Osteoblast (primary cell): Measurements from ENCODE around the gene GRB10. TPM values are rescaled to one million over a fixed set of nuclear protein-coding genes. Genes with fewer than 3 reads are reported as not detected.

Source experiments
- DNase-seq: peaks from one replicate; pipeline ENCODE4 v3.0.0; 2011; ENCODE audit warnings: low spot score, mixed read lengths; ENCODE audit not compliant: insufficient read length; ENCODE audit errors: missing footprints
- H2AFZ ChIP-seq: 2 replicates; pipeline ENCODE4 v1.6.0; 2011; ENCODE audit warnings: mild to moderate bottlenecking, low read length
- H3K27ac ChIP-seq: 2 replicates; pipeline ENCODE4 v1.5.1; 2011; ENCODE audit warnings: mild to moderate bottlenecking, low read depth, low read length, moderate library complexity
- H3K27me3 ChIP-seq: 2 replicates; pipeline ENCODE4 v1.6.0; 2012; ENCODE audit warnings: mild to moderate bottlenecking, control low read depth, inconsistent platforms, low read length, moderate library complexity; ENCODE audit not compliant: insufficient read depth
- H3K36me3 ChIP-seq: 2 replicates; pipeline ENCODE4 v1.5.1; 2011; ENCODE audit warnings: mild to moderate bottlenecking, low read length, control low read depth, moderate library complexity; ENCODE audit not compliant: insufficient read depth
- H3K4me1 ChIP-seq: 2 replicates; pipeline ENCODE4 v1.5.1; 2011; ENCODE audit warnings: mild to moderate bottlenecking, low read length, control low read depth, moderate library complexity; ENCODE audit not compliant: insufficient read depth
- H3K4me2 ChIP-seq: 2 replicates; pipeline ENCODE4 v1.6.0; 2011; ENCODE audit warnings: mild to moderate bottlenecking, low read length; ENCODE audit not compliant: insufficient read depth
- H3K4me3 ChIP-seq: fragments of 200-600 bp; sonication (generic); 3 replicates; pipeline ENCODE4 v1.5.1; 2012; ENCODE audit warnings: mild to moderate bottlenecking, low read length, inconsistent platforms; ENCODE audit not compliant: insufficient read depth
- H3K79me2 ChIP-seq: 2 replicates; pipeline ENCODE4 v1.6.0; 2012; ENCODE audit warnings: mild to moderate bottlenecking, low read length, control low read depth, inconsistent platforms; ENCODE audit not compliant: insufficient read depth
- H3K9me3 ChIP-seq: 2 replicates; pipeline ENCODE4 v1.5.1; 2011; ENCODE audit warnings: low read depth, low read length, control low read depth
- H4K20me1 ChIP-seq: 2 replicates; pipeline ENCODE4 v1.6.0; 2012; ENCODE audit warnings: mild to moderate bottlenecking, low read length, control low read depth; ENCODE audit not compliant: insufficient read depth
- total RNA-seq: library from RNA; depleted of rRNA; stranded (reverse); fragments of >200 nt; gene quantifications from 2 replicates; pipeline ENCODE4 v1.2.3, GENCODE V29; 2012
- TF ChIP-seq, protein P1 (sequence below): IDR thresholded peaks from 2 replicates; pipeline ENCODE4 v1.5.1; 2011; ENCODE audit warnings: mild to moderate bottlenecking, low read depth, low read length, moderate library complexity; ENCODE audit errors: extremely low read depth

GRB10 gene
- total RNA-seq, 1 donor: 62.6 TPM

DNA sequence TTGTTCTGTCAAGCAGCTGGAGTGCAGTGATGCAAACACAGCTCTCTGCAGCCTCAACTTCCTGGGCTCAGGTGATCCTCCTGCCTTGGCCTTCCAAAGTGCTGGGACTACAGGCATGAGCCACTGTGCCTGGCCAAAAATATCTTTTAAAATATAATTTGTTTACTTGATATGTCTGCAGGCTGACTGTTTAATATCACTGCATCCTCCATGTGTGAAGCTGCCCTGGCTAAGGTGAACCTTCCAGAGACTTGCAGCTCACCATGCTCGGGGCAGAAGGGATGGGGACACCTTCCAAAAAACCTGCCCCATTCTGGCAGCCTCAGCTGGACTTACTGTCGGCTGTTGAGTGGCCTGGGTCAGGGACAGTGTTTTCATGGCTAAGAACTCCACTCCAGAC is 159.9 kb downstream of the GRB10 start:
- Histone ChIP-seq H3K9me3 (no peaks in the 10 kb centered on the region), H3K4me3 (no peak overlapping the region), H4K20me1 (peaks cover 6% of the 10 kb centered on the region), H3K36me3 (no peaks in the 10 kb centered on the region), H3K79me2 (peaks cover 2% of the 10 kb centered on the region), H3K4me1 (no peaks in the 10 kb centered on the region), H3K27me3 (no peaks in the 10 kb centered on the region), H3K4me2 (no peak overlapping the region), H3K27ac (no peak overlapping the region), H2AFZ (no peak overlapping the region)
- TF ChIP-seq, protein P1, sequence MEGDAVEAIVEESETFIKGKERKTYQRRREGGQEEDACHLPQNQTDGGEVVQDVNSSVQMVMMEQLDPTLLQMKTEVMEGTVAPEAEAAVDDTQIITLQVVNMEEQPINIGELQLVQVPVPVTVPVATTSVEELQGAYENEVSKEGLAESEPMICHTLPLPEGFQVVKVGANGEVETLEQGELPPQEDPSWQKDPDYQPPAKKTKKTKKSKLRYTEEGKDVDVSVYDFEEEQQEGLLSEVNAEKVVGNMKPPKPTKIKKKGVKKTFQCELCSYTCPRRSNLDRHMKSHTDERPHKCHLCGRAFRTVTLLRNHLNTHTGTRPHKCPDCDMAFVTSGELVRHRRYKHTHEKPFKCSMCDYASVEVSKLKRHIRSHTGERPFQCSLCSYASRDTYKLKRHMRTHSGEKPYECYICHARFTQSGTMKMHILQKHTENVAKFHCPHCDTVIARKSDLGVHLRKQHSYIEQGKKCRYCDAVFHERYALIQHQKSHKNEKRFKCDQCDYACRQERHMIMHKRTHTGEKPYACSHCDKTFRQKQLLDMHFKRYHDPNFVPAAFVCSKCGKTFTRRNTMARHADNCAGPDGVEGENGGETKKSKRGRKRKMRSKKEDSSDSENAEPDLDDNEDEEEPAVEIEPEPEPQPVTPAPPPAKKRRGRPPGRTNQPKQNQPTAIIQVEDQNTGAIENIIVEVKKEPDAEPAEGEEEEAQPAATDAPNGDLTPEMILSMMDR: no peak
- no peak for DNase-seq

DNA sequence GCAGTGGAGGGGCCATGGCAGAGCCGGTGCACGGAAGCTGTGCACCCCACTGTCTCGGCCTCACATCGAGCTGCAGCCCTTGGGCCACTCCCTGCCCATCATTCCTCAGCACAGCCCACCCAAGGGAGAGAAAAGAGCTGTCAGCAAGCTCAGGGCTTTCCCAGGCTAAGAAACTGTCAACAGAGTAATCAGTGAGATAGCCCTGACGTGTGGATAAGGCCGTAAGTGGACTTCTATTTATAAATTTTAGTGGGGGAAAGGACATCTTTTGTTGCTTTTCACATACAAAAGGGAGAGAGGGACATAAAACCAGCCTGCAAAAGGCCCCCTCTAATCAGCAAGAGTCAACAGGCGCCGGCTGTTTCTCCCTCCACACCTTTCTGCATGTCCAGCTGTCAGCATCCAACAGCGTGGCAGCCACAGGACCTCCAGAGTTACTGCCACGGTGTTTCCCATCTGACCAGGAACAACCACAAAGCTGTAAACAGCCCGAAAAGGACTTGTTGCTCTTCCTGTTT is 160.7 kb downstream of the GRB10 start:
- DNase-seq: no peak
- no peak overlapping the region for H3K4me2 ChIP-seq
- TF ChIP-seq, protein P1: no peak
- no peak overlapping the region for H3K4me3 ChIP-seq
- no peak overlapping the region for H2AFZ ChIP-seq
- H3K27ac ChIP-seq: no peak overlapping the region
- H3K9me3 ChIP-seq: no peaks in the 10 kb centered on the region
- no peaks in the 10 kb centered on the region for H3K4me1 ChIP-seq
- peaks cover 2% of the 10 kb centered on the region for H3K79me2 ChIP-seq
- H4K20me1 ChIP-seq: no peaks in the 10 kb centered on the region
- H3K36me3 ChIP-seq: peaks cover 4% of the 10 kb centered on the region
- H3K27me3 ChIP-seq: no peaks in the 10 kb centered on the region

DNA sequence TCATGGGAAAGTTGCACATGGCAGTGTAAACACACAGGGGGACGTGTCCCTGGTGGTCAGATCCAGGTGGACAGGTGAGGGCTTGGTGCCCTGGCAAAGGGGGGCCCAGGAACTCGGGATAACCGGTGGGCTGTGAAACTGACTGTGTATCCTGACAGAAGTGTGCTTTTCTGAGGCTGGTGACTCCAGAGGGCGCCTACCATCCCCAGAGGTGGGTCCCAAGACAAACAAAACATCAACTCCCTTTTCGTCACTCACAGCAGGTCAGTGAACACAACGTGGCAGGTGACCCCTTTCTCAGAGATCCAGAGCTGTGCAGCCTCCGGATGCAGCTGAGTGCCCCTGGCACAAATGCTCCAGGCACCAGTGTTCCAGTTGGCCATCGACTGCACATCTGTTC is 161.5 kb downstream of the GRB10 start:
- Histone ChIP-seq H3K27ac (no peak overlapping the region), H3K4me2 (no peak overlapping the region), H4K20me1 (no peaks in the 10 kb centered on the region), H3K79me2 (peaks cover 2% of the 10 kb centered on the region), H2AFZ (no peak overlapping the region), H3K36me3 (peaks cover 10% of the 10 kb centered on the region), H3K9me3 (no peaks in the 10 kb centered on the region), H3K27me3 (no peaks in the 10 kb centered on the region), H3K4me3 (no peak overlapping the region), H3K4me1 (no peaks in the 10 kb centered on the region)
- DNase-seq: no peak
- TF ChIP-seq, protein P1: no peak

DNA sequence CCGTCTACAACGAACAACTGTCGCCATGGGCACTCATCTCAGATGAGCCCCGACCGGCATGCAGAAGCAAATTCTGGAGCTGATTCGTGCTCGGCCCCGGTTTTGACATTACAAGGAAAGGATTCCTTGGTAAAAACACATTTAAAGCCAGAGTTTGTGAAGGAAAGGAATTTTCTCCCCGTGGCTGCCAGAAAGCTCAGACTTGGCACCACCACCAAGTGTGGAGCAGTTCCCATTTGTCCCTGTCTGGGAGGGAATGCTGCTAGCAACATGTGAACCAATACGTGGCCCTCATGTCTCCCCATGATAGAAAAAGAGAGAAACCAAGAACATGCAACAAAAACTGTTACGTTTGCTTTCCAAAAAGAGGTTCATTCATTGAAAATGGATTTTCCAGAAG is 162.3 kb downstream of the GRB10 start:
- H4K20me1 ChIP-seq: no peaks in the 10 kb centered on the region
- DNase-seq: no peak

More for the DNA sequence above, 162.3 kb downstream of the GRB10 start:
- Histone ChIP-seq H3K9me3 (no peaks in the 10 kb centered on the region), H3K4me3 (no peak overlapping the region), H3K4me1 (no peaks in the 10 kb centered on the region), H2AFZ (no peak overlapping the region), H3K79me2 (peaks cover 2% of the 10 kb centered on the region), H3K36me3 (peaks cover 10% of the 10 kb centered on the region), H3K4me2 (no peak overlapping the region), H3K27me3 (no peaks in the 10 kb centered on the region), H3K27ac (no peak overlapping the region)
- TF ChIP-seq, protein P1: no peak
